Erythroblast (primary cell): Measurements from ENCODE around the gene MCF2L2.

ENCODE experiments used
- GATA1 ChIP-seq: IDR thresholded peaks from 2 replicates; pipeline ENCODE4 v1.6.1; 2011; ENCODE audit warnings: low read depth, mild to moderate bottlenecking, control low read depth, low read length, moderate library complexity
- POLR2A ChIP-seq: IDR thresholded peaks from 2 replicates; pipeline ENCODE4 v1.6.1; 2011; ENCODE audit warnings: mild to moderate bottlenecking, low read length

GRCh38 chr3:183446838-183447205 lies 18.4 kb upstream of the MCF2L2 start:
- TF ChIP-seq POLR2A (no peak), GATA1 (no peak)
